Activated CD8-positive, alpha-beta memory T cell treated with anti-CD3 and anti-CD28 coated beads for 24 hours (primary cell): ENCODE data around the gene CCDC39.
"Not testable (repeated sequence)": the region's sequence is repeated elsewhere in the genome, so short reads cannot be mapped to it uniquely, and the experiment has no call there.

Source experiments
- DNase-seq: peaks from one replicate; pipeline ENCODE4 v3.0.0-alpha.2; 2020

The CCDC39 gene

DNA sequence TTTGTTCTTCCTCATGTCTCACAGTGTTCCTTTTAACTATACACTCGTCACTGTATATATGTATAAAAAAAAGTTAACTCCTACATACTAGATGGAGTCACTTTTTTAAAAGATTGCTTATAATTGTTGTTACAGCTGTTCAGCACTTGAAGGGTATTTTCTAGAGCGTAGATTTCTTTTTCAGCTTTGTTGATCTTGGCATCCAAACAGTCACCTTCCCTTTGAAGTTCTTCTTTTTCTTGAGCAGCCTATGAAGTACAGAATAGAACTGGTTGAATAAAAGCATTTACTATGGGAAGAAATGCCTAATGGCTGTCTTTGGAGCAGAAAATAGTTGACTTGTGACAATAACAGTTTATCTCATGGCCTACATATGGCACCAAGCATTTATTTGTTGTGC is 59.6 kb downstream of the CCDC39 start:
- no peak for DNase-seq

DNA sequence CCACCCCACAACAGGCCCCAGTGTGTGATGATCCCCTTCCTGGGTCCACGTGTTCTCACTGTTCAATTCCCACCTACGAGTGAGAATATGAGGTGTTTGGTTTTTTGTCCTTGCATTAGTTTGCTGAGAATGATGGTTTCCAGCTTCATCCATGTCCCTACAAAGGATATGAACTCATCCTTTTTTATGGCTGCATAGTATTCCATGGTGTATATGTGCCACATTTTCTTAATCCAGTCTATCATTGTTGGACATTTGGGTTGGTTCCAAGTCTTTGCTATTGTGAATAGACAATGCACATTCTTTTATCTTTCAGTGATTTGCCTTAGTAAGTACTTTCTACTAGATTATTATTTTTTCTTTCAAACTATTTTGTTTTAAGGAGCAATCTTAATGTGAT is 60.7 kb downstream of the CCDC39 start:
- not testable (repeated sequence) for DNase-seq

DNA sequence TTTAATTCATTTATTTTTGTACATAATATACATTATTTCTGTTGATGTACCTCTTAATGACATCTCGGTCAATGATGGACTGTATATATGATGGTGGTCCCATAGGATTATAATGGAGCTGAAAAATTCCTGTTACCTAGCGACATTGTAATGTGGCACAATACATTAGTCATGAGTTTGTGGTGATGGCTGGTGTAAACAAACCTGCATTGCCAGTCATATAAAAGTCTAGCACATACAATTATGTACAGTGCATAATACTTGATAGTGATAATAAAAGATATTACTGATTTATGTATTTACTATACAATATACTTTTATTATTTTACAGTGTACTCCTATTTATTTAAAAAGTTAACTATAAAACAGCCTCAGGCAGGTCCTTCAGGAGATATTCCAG is 62.2 kb downstream of the CCDC39 start:
- DNase-seq, result no peak

DNA sequence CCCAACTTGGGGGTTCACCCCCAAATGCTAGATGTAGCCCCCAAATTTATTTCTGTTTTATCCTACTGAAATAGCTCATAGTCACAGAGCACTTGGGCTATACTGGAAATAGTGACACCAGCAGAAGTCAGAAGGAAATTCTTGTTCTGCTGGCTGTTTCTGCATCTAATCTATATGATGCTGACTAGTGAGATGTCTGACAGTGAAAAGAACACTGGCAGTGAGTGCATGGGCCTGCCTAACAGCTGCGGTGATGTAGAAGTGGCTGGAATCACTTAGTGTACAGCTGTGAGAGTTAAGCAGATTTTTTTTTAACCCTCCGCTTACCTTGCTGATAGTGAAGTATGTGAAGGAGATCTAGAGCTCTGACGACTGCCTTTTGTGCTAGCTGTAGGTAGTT is 63.3 kb downstream of the CCDC39 start:
- no peak for DNase-seq

DNA sequence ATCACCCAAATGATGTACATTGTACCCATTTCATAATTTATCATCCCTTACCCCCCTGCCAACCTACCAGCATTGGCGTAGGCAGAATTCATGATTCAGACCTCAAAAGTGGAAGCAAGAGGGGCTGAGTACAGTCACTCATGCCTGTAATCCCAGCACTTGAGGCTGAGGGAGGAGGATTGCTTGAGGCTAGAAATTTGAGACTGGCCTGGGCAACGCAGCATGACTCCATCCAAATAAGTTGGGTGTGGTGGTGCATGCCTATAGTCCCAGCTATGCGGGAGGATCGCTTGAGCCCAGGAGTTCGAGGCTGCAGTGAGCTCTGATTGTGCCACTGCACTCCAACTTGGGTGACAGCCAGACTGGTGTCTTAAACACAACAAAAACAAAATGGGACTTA is 66.9 kb downstream of the CCDC39 start:
- DNase-seq, result no peak

DNA sequence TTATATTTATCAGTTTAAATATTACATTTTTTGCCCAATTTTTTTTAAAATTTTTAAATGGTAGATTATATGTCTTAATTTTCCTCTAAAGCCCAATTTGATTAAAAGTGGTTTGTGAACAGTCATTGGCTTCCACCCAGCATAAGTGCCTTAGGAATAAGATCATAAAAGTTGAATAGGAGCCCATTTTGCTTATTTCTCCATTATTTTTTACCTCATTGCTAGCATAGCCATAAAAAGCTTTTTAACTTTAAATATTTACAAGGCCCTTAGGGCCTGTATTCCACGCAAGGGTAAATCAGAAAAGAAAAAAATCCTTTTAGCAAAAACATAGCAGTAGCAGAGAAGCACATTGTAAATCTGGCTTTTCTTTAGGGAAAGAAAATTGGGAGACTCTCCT is 68.3 kb downstream of the CCDC39 start:
- no peak for DNase-seq

DNA sequence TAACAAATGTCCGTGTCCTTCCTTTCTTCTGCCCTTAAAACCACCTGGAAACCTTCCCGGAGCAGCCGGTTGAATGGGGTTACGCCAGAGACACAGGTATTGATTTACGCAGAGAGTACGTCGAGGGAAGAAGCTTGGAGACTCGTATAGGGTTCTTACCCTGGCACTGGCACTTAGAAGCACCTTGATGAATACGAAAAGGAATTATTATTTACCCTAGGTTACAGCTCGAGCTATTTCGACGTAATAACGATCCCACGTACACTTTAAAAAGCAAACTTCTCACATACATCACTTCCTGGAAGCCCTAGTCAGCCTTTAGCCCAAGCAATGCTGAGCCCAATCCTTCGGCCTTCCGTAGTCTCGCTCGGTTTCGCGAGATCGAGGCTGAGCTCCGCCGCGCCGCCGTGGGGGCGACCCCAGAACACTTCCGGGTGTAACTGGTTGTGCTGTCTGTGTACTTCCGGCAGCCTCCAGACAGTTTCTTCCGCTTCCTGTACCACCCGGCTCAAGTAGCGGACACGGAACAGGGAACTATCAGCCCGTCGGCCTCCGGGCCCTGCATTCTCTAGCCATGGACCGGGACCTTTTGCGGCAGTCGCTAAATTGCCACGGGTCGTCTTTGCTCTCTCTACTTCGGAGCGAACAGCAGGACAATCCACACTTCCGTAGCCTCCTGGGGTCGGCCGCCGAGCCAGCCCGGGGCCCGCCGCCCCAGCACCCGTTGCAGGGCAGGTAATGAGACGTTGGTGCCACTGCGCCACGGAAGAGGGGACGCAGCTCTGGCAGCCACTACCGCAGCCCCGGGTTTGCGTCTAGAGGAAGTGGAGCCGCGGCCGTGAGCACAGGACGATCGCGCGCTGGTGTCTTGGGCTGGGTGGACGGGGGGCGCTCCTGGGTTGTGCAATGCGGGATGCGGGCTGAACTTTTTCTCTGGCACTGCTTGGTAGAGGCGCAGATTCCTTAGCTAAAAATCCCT is 77.3 kb downstream of the CCDC39 start, which contains the start of gene TTC14:
Gene TTC14 (plus strand): TSS at position 476 of the 979 bp plus-strand sequence. CDS start 99 bp downstream, at position 575.
- DNase-seq, result peak; percentile 96

DNA sequence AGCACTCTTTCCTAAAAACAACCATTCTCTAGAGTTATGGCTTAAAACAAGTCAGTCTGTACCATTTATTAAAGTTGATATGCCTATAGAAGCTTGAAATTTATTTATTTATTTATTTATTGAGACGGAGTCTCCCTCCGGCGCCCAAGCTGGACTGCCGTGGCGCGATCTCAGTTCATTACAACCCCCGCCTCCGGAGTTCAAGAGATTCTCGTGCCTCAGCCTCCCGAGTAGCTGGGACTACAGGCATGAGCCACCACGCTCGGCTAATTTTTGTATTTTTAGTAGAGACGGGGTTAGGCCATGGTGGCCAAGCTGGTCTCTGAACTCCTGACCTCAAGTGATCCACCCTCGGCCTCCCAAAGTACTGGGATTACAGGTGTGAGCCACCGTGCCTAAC is 78.8 kb downstream of the CCDC39 start:
- no peak for DNase-seq

DNA sequence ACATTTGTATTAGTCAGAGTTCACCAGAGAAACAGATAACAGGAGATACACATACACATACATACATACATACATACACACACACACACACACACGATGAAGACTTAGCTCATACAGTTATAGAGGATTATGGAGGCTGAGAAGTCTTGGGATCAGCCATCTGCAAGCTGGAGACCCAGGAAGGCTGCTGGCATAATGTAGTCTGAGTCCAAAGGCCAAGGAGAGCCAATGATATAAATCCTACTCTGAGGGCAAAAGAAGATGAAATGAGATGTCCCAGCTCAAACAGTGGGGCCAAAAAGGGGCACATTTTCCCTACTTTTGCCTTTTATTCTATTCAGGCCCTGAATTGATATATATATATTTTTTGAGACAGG is 83.7 kb downstream of the CCDC39 start:
- DNase-seq, result no peak

DNA sequence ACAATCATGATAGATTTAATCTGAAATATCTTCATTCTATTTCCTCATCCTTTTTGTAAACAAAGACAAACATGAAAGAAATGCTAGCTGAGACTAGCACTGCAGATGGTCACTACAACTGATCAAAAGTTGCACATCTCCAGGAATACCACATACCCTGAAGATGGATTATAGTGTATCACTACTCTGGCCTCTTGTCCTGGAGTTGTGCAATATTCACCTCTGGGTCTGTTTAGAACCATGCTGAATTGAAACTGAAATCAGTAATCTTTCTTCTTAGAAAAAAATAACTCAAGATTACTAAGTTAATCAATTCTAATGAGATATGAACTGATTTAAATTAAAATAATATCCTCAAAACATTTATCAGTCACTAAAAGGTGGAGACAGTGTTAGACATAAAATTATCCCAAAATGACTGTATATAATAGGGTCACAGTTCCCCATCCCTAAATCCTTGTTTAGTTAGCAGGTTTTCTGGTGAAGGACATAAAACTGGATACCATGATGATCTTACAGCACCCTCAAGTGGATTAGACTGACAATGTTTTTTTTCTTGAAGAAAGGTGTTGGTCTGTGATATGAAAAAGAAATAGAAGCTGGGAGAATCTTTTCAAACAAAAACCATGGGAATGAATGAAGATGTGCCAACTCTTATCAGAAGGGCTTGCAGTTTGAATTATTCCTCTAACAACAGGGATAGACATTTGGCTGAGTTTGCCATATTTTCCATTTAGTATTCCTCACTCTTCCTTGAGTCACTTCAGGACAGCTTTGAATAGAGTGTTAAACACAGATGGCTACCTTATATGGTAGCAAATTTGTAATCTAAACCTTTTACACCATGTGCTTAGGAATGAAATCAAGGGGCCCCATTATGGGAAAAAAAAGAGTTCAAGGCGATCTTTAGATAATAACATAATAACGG is 84.4 kb downstream of the CCDC39 start:
- DNase-seq, result no peak

DNA sequence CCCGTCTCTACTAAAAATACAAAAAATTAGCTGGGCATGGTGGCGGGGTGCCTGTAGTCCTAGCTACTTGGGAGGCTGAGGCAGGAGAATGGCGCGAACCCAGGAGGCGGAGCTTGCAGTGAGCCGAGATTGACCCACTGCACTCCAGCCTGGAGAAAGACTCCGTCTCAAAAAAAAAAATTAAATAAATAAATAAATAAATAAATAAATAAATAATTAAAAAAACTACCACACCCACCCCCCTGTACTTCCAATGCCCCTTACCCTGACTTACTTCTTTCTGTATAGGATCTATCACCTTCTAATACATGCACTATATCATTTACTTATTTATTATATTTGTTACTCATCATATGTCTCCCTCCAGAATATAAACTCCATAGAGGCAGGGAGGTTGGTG is 85.7 kb downstream of the CCDC39 start:
- DNase-seq, result not testable (repeated sequence)

DNA sequence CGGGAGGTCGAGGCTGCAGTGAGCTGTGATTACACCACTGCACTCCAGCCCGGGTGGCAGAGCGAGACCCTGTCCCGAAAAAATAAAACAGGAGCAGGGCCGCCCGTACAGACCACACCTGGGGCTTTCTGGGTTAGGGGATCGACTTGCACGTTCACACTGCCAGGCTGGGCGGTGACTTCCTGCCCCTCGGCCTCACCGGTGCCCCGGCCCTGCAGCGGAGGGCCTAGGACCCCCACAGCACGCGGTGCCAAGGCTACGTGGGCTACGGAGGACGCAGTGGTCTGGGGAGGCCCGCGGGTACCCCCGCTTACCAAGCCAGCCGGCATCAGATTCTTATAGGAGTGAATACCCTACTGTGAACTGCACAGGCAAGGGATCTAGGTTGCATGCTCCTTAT is 88.9 kb downstream of the CCDC39 start:
- no peak for DNase-seq

DNA sequence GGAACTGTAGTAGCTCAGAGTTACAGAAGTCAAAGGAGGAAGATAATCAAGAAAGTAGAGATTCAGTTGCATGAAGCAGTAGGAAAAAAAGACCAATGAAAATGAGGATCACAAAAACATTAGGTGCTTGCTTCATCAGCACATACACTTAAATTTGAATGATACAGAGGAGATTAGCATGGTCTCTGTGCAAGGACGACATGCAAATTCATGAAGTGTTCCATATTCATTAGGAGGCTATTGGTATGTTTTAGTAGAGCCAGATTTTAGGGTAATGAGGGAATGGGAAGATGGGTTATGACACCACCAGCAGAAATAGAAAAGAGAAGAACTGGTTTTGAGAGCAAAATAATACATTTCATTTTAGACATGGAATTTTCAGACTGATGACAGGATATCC is 98.4 kb downstream of the CCDC39 start:
- DNase-seq, result no peak

DNA sequence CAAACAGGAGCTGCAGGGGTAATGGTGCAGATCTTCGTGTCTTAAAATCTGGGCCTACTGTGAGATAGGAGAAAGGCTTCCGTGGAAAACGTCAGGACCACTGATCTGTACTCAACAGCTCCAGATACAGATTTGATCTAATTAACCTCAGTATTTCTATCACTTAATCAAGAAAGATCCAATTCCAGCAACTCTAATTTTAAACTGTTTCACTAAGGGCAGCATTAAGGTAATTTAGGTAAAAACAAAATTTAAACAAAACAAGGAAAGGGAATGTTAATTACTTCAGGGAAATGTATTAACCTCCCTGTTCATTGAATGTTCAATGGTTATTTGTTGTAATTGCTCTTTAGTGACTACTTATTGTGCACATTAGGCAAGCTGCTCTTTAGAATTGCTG is 103.7 kb downstream of the CCDC39 start:
- no peak for DNase-seq

DNA sequence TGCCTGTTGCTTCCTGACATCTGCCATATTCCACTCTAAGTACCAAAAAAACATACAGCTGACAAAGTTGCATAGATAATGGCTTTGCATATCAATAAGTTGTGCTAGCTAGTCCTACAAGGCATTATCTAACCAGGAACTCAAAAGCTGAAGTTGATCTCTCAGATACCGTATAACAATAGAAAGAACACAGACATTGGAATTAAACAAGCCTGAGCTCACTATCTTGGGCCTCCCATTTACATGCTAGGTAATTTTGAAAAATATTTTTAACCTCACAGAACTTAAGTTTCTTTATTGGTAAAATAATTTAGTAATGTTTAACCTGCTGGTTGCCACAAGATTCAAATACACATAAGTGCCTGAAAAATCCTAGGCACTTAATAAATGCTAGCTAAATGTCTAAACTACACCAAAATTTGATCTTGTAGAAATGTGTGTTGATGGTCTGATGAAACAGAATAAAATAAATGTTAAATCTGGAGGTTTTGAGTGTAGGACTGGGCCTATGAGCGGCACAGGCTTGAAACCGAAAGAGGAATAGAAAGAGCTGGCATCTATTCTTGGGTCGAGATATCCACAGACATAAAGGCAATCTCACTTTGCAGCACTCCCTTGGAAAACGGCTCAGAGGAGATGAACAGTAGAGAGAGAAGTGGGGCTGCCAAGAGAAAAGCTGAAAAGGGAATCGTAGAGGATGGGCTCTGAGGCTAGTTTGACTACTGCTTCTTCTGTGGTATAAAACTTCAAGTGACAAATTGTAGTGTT is 107.3 kb downstream of the CCDC39 start:
- DNase-seq, result no peak

DNA sequence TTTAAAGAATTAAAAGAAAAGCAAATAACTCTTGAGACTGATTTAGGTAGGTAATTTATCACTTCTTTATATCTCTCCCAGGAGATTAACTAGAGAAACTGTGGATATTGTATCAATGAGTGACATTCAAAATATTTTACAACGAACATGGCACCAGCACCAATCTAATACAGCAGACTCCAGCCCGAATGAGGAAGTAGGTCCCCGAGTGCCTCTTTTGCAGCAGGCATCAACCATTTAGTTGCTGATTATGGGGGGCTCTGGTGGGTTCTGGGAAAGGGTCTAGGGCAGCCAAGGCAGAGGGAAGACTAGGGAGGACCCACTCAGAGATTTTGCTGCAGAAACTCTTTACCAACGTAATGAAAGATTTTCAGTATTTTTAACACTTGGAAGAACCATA is 109.1 kb downstream of the CCDC39 start:
- DNase-seq, result no peak

DNA sequence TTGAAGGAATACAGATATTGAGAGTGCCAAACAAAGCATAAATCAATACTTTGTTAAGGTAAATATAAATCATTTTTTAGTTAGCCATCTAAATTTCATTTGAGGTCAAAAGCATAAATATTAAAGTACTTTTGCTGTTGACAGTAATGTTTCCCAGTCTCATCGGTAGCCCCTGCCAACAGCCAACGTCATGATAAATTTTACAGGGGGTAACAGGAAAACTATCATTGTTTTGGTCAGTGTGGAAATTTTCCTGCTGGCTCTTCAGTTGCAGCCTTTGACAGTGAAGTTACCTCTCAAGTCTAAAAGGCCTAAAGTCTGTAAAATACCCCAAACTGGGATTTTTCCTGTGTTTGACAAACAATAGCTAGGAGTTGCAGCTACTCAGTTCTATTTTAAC is 114.6 kb downstream of the CCDC39 start:
- DNase-seq, result no peak
